ENCODE measurements around the gene DENND2D. TPM values are rescaled to one million over a fixed set of nuclear protein-coding genes. Genes with fewer than 3 reads are reported as not detected.

The DENND2D gene, protein sequence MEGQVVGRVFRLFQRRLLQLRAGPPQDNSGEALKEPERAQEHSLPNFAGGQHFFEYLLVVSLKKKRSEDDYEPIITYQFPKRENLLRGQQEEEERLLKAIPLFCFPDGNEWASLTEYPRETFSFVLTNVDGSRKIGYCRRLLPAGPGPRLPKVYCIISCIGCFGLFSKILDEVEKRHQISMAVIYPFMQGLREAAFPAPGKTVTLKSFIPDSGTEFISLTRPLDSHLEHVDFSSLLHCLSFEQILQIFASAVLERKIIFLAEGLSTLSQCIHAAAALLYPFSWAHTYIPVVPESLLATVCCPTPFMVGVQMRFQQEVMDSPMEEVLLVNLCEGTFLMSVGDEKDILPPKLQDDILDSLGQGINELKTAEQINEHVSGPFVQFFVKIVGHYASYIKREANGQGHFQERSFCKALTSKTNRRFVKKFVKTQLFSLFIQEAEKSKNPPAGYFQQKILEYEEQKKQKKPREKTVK
- polyA plus RNA-seq (2013, experiment 1 of 2; ENCODE audit: insufficient read length): 0.78 TPM
- polyA plus RNA-seq (2013, experiment 2 of 2; ENCODE audit: insufficient read length): 1.1 TPM

DNA sequence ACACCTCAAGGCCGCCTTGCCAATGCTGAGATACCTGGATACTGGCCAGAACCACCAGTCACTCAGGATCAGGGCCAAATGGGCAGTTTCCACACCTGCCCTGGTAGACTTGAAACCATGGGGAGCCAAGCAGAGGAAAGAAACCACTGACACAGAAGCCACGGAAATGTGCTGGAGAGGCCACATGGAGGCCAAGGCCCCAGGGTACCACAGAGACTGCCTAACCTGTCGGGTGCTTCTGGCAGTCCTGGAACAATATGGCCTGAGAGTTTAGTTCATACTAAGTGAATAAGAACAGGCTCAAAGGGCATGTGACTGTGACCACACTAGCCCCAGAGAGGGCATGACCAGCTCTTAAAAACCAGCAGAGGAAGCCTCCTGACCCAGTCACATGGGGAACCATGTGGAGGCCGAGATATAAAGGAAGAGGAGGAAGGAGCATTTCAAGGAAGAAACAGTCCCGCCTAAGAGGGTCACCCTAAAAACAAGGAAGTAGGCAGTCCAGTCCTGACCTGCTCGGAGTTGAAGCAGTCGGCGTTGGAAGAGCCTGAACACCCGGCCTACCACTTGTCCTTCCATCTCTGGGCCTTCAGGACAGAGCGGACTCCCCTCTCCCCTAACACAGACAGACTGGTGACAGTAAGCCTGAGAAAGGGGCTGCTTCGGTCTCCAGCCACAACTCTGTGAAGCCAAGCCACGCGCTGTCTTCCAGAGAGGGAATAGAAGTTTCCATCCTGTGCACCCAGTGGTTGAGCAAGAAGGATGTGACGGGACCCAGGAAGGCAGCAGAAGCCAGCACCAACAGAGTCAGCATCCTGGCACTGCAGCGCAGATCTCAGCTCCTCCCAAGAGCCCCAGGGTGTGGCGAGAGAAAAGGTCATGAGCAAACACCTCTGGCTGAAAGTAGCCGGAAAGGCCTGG, at the start of gene DENND2D:
DENND2D (minus strand) TSS at position 766 of the 921 bp plus-strand sequence; CDS start at position 579, 187 bp downstream.
- no peak for DNase-seq

DNA sequence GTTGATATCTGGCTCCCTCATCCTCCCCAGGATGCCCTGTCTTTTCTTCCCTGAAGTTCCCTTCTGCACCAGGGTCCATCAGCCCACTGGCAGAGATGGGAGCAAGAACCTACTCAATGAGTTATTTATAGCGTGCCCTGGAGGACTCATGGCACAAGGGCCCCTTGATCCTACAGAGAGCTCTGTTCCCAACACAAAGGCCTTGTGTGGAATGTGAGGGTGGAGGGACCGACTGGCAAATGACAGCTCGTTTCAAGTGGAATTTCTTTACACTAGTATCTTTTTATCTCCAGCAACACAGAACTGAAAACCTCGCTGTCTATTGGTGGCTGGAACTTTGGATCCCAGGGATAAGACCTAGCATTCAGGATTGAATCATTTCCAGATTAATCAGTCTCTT, 49.5 kb upstream of the DENND2D start:
- no peak for DNase-seq

DNA sequence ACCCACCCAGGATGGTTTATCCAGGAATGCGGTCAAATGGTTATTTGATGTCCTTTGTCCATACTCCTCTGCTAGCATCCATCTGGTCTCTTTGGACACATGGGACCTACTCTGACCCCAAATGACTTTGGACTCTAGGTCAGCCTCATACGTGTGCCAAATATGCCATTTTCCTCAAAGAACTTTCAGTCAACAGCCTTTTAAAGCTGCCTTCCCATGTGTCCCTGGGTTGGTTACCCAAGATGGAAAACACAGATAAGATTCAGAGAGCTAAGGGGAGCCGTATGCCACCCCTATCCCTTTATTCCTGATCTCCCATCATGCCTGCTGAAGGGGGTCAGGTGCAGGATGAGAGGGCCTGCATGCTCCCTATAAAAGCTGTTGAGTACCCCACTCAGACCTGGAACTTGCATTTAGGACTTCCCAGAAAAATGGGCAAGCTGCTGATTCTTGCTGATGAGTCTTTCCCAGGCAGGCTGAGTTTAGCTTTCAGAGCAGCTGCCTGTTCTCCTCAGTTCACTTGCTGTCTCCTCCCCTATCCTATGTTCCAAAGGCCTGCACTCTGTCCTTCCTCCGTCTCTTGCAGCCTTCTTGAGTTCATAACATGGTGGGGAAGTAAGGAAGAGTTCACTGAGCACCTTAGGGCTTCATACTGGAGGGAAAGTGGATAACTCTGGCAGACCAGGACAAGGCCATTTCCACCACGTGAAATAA, 46.8 kb upstream of the DENND2D start:
- no peak for DNase-seq

DNA sequence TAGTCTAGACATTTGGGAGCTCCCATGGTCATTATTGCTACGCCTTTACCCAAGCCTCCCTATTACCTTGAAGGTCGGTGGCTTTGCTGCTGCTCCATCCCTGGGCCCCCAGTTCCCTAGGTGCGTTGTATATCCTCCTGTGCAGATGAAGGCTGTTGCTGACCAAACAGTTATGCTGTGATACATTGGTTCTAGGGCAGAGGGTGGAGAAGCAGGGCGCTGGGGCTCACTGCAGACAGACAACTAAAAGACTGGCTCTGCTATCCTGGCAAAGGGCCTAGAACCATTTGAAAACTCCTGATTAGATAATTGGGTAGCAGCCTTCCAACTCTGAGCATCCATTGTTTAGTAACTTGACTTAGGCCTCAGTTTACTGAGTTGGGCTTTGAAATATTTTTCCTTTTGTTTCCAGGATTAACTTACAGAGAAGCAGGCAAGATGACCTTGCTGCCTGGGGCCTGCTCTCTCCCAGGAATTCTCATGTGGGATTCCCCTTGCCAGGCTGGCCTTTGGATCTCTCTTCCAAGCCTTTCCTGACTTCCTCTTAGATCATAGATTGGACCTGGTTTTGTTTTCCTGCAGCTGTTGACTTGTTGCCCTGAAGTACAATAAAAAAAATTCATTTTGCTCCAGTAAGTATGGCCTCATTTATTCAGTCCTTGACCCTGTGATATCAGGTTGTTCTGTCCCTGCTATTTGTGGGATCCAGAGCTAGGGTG, 42.5 kb upstream of the DENND2D start:
- DNase-seq: no peak

DNA sequence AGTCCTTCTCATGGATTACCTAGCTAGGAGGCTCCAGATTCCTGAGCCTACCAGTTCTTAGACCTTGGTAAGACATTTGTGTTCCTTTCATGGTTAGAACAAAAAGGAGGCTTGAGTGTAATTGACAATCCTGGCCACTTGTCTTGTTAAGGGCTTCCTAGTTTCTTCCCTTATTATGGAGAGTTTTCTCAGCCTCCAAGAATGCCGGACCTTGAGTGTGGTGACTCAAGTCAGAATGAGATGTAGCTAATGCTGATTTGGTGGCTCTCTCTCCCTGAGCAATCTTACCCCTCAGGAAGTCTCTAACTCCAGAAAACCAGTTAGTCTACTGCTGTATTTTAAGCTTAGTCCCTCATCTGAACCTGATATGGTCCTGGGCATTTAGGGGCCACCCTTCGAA, 41.4 kb upstream of the DENND2D start:
- no peak for DNase-seq

DNA sequence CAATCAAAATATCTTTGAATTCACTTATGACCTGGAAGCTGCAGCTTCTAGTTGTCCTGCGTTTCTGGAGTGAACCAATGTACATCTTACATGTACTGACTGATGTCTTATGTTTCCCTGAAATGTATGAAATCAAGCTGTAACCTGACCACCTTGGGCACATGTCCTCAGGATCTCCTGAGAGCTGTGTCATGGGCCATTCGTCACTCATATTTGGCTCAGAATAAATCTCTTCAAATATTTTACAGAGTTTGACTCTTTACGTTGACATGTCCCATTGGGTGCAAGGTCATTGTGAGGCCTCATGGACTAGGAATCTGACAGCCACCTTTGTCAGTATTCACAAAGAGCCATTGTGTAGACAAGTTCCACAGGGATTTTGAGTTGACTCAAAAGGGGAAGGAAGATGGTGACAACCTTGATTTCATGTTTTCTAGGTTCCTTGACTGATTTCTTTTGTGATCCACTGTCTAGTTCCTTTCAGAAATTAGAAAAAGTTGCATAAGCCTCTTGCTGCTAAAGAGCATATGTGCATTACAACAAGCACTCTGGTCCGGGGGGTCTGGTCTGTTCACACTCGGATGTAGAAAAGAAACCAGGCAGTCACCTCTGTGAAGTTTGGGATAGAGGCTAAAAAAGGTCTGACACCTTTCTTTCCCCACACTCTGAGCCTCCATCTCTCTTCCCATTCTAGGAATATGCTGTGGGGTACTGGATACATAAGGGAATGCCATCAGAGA, 37.8 kb upstream of the DENND2D start:
- DNase-seq: no peak

DNA sequence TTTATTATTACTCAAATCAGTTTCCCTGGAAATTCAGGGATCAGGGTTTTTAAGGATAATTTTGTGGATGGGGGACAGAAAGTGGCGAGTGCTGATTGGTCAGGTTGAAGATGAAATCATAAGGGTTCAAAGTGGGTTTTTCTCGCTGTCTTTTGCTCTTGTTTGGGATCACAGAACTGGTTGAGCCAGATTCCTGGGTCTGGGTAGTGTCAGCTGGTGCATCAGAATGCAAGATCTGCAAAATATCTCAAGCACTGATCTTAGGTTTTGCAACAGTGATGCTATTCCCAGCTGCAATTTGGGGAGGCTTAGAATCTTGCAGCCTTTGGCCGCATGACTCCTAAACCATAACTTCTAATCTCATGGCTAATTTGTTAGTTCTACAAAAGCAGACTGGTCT, 36.4 kb upstream of the DENND2D start:
- DNase-seq: no peak

DNA sequence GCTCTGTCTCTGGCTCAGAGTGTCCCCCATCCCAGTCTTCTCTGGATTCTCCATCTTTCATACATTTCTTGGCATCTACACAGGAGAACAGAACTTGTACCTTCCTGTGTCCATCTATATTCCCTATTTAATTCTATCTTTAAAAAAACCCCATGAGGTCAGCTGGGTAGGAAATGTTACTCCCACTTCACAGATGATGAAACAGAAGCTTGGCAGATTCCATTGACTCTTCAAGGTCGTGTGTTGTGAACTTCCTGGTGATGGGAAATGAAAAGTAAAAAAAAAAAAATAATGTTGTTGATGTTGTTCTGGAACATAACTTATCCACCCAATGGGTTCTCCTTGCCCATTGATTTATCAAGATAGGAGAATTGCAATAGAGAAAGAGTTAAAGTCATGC, 35.9 kb upstream of the DENND2D start:
- DNase-seq: no peak

DNA sequence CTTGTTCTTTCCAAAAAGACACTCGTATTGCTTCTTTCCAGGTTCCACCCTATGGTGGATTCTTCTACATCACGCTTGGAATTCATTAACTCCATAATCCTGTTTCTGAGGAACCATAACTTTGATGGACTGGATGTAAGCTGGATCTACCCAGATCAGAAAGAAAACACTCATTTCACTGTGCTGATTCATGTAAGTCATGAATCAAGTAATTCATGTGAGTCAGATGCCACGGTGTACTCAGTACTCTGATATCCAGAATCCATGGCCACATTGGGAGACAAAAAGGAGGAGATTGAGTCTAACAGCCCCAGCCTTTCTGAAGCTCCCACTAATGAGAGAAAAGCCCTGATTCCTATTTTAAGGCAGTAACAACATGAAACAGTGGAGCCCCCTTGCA, 34.4 kb upstream of the DENND2D start:
- peak; percentile 37 for DNase-seq

DNA sequence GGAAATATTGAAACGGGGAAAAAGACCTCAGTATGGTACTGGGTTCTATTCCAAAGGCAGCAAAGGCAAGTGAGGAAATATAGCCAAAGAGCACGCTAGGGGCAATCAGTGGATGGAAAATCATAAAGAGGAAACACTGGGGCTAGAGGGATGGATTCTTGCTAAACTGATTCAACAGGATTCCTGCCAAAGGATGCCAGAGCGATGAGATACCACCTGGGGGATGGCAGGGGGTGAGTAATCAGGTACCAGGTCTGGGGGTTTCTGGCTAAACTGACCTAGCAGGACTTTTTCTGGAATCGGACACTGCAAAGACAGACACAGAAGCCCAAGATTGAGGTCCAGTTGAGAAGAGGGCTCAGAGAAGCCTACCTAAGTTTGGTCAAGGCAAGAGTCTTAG, 33.8 kb upstream of the DENND2D start:
- peak; percentile 10 for DNase-seq

DNA sequence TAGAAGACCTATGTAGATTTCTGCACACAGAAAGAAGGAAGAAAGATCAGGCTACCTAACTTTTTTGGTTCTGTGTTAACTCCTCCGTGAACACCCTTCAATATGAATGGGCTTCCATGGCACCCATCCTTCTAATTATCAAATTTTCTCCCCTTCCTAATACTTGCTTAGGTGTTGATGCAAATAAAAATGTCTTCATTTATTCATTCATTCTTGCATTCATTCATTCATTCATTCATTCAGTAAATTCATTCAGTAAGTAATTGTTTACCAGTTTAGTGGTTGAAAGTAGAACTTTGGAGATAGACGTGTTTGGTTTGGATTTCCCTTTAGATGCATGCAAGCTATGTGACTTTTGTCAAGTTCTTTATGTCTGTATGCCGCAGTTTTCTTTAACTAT, 31.7 kb upstream of the DENND2D start:
- no peak for DNase-seq

DNA sequence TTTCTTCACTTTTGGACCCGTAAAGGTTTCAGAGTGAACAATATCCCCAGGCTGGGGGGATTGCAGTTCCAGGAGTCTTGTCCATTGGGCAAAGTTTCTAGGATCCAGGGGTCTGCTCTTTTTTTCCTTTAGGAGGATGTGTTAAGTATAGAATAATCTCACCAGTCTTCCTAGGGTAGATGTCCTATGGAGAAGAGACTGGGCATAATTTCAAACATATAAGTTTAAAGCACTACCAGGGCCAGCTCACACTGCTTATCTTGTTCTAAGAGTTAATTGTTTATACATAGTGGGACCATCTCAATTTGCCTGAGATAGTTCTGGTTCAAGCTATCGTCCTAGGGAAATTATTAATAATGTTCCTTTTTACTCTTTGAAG, 28.3 kb upstream of the DENND2D start:
- no peak for DNase-seq

DNA sequence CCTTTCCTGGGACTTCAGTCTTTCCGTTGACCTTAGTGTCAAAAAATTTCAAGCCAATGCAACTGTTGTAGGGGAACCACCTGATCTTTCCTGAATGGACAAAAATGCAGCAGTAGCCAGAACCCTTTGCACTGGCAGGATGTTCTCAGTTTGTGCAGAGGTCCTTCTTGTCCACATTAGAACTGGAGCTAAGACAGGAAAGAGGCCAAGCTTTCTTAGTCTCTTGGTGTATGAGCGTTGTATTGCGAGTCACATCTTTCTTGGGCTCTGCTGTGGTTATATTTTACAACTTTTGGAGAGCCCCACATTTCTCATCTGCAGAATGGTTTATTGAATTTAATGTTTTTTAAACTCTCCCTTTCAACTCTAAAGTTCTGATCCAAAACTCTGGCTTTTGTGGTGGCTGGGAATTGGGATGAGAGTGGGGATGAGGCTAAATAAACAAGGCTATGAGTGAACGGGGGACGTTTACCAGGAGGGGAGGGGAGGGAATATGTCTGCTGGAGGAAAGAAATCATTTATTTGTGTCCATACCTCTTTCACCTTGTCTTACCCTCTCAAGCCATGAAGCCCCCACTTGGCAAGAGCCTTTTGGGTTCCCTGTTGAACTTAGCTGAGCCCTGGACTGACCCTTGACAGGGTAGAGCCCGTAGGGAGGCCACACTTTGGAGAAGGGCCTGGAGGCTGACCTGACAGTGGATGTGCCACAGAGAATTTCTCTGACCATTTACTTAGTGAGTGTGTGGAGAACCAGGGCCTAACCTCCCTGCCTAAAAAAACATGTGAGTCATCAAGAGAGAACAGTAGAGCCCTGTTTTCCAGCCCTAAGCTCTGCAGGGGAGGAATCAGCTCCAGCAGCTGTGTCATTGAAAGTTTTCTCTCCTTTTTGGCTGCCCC, 27.7 kb upstream of the DENND2D start:
- DNase-seq: peak; percentile 57

DNA sequence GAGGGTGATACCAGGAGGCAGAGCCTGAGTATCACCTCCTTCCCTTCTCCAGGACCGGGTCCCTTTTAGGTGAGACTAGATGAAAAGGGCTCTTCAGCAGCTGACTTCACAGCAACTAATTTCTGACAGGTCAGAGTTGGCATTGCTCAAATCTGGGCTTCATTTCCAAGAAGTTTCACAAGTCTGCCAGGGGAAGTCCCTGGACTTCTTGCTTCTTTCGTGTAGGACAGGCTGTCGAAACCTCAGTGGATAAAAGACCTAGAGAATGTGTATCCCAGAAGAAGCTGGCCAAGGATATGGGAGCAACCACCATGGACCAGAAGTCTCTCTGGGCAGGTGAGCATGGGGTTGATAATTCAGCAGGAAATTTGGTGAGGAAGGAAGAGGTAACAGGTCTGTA, 27.0 kb upstream of the DENND2D start, which contains the start of gene CHI3L2:
CHI3L2 (plus strand) TSS at position 280 of the 400 bp plus-strand sequence; CDS start at position 297, 17 bp downstream.
- DNase-seq: no peak

DNA sequence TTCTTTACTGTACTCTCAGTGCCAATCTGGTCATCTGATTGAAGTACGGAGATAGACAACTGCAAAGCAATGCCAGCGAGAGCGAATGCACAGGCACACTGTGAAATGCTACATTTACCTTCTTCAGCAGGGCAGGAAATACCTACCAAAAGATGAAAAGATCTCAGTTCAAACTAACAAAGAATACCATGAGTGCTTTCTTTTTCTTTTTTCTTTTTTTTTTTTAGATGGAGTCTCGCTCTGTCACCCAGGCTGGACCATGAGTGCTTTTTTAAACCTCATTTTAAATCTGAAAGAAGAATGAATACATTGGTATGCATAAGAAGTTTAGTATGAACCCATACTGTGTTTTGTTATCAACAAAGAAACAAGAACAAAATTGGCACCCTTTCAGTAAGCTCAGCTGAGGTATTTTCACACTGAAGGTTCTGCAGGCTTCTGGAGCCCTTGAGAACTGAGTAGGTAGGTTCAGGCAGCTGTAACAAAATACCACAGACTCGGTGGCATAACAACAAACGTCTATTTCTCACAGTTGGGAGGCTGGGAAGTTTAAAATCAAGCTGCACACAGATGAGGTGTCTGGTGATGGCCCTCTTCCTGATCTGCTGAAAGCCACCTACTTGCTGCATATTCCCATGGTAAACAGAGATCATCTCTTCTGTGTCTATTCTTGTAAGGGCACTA, 25.4 kb upstream of the DENND2D start:
- DNase-seq: no peak

DNA sequence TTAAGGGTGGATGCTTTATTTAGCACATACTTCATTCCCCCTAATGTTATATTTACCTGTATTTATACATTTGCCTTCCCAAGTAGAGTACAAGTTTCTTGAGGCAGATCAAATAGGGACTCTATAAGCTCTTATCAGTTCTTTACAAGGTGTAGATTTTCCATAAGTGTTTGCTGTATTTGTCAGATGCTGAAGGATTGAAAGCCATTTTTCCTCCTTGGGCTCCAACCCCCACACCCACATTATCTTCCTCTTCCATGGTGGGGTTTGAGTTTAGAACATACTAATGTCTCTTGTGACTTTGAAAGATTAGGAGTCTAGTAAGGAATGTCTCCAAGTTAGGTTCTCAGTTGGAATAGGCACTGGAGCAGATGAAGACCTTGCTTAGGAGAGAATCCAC, 24.6 kb upstream of the DENND2D start:
- DNase-seq: no peak

DNA sequence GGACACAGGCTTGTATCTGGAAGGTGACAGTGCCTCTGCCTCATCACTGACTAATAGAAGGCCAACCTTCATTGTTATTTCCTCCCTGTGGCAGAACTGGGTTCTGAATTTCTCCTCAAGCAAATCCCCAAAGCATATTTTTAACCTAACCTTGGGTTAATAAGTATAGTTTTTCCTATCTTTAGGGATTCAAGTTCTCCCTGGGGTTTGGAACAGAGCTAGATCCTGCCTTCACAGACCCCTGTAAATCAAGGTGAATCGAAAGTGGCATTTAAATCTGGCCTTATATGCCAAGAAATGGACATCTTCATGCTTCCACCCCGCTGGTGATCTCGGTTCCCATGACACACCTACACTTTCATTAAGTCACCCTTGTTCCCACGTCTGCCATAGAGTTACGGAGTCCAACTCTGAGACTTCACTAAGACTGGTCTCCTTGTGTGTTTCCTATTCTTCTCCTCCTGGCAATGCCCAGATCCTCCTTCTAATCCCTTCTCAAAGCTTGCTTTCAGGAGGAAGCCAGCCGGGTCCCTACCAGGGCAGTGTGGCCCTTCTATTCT, 22.8 kb upstream of the DENND2D start:
- DNase-seq: no peak

DNA sequence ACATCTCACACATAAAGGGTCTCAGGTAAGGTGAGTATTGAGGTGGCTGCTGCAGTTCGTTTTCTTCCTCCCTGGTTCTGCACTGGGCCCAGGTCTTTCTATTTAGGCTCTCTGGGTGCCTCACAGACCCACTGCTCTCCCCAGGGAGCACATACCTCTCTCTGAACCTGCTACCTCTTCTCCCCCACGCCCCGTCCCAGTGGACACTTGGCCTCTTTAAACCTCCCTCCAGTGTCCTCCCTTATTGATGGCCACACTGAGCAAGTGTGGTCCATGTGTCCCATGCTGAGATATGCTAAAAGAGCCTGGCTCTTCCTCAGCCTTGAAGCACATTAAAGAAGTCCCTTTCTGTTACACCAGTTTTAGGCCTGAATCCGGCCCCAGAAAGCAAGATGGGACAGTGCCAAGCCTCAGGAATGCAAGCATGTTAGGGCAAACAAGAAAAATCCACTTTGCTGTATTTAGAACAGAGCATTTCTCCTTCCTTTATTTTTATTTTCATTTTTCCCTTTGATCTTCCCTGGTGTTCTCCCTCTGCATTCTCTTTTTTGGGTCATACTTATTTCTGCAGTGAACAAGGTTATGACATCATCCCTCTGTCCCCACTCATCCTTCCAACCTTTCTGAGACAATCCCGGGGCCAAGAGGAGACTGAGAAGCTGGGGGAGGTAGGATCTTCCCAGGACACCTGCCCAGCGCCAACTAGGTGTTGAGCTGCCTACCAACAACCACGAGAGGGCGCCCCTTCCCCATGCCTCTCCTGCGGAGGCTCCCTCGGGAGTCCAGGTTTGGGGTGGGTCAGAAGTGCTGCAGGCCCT, 22.1 kb upstream of the DENND2D start:
- peak; percentile 33 for DNase-seq
